ENCODE measurements around the gene IGSF21. TPM values are rescaled to one million over a fixed set of nuclear protein-coding genes. Genes with fewer than 3 reads are reported as not detected.

IGSF21 gene
- total RNA-seq, 4 donors from 2014 or later: 4.7 to 10.2 (median 5.9) TPM

- Histone ChIP-seq H3K9me3 (no peaks in the 10 kb centered on the region), H3K4me1 (no peaks in the 10 kb centered on the region), H3K36me3 (no peaks in the 10 kb centered on the region), H3K27me3 (peaks cover 0 to 26% of the 10 kb centered on the region in 2 donors), H3K27ac (no peak overlapping the region), H3K4me3 (no peak overlapping the region)
- TF ChIP-seq EP300 (IDR thresholded peaks at IDR 0.05) (no peak), POLR2A (IDR thresholded peaks at IDR 0.05) (no peak), CTCF (IDR thresholded peaks at IDR 0.05) (no peak)
- WGBS, 2 donors: 65 to 78% methylated on average over 8 of the region's 8 CpGs
- DNase-seq (ENCODE audit: low spot score in 2 of 2): no peak
Observed at GRCh38 chr1:18137759-18138345, 30.3 kb downstream of the IGSF21 start.

- Histone ChIP-seq H3K27ac (no peak overlapping the region), H3K9me3 (no peaks in the 10 kb centered on the region), H3K4me3 (no peak overlapping the region), H3K27me3 (peaks cover 0 to 19% of the 10 kb centered on the region in 2 donors), H3K4me1 (no peaks in the 10 kb centered on the region), H3K36me3 (no peaks in the 10 kb centered on the region)
- DNase-seq (ENCODE audit: low spot score in 2 of 2): no peak
- no peak for TF ChIP-seq POLR2A (IDR thresholded peaks at IDR 0.05)
- TF ChIP-seq CTCF (IDR thresholded peaks at IDR 0.05): no peak
- 49 to 51% methylated on average over 14 of the region's 14 CpGs for WGBS, 2 donors
Observed at GRCh38 chr1:18139198-18139981, 31.8 kb downstream of the IGSF21 start.

GRCh38 chr1:18140411-18140810, 32.8 kb downstream of the IGSF21 start:
- no peak overlapping the region for H3K4me3 ChIP-seq
- H3K27me3 ChIP-seq: peaks cover 0 to 16% of the 10 kb centered on the region in 2 donors

GRCh38 chr1:18141661-18142060, 34.1 kb downstream of the IGSF21 start:
- WGBS, 2 donors: 87 to 89% methylated on average over 6 of the region's 6 CpGs
- DNase-seq (ENCODE audit: low spot score in 2 of 2): no peak
- Histone ChIP-seq H3K9me3 (no peaks in the 10 kb centered on the region), H3K27ac (no peak overlapping the region), H3K4me1 (no peaks in the 10 kb centered on the region), H3K27me3 (peaks cover 0 to 22% of the 10 kb centered on the region in 2 donors), H3K4me3 (no peak overlapping the region), H3K36me3 (no peaks in the 10 kb centered on the region)
- TF ChIP-seq CTCF (IDR thresholded peaks at IDR 0.05) (no peak), POLR2A (IDR thresholded peaks at IDR 0.05) (no peak), EP300 (IDR thresholded peaks at IDR 0.05) (no peak)

More at GRCh38 chr1:18140411-18140810, 32.8 kb downstream of the IGSF21 start:
- TF ChIP-seq CTCF (IDR thresholded peaks at IDR 0.05) (no peak), POLR2A (IDR thresholded peaks at IDR 0.05) (no peak), EP300 (IDR thresholded peaks at IDR 0.05) (no peak)
- no peak for DNase-seq (ENCODE audit: low spot score in 2 of 2)
- Histone ChIP-seq H3K36me3 (no peaks in the 10 kb centered on the region), H3K27ac (no peak overlapping the region), H3K4me1 (no peaks in the 10 kb centered on the region), H3K9me3 (no peaks in the 10 kb centered on the region)
- WGBS, 2 donors: 67 to 77% methylated on average over 8 of the region's 8 CpGs

GRCh38 chr1:18142471-18142870, 34.9 kb downstream of the IGSF21 start:
- 72 to 77% methylated on average over 2 to 6 of the region's 6 CpGs for WGBS, 2 donors
- Histone ChIP-seq H3K27me3 (peaks cover 0 to 22% of the 10 kb centered on the region in 2 donors), H3K4me1 (no peaks in the 10 kb centered on the region), H3K27ac (no peak overlapping the region), H3K36me3 (no peaks in the 10 kb centered on the region), H3K4me3 (no peak overlapping the region), H3K9me3 (no peaks in the 10 kb centered on the region)
- DNase-seq (ENCODE audit: low spot score in 2 of 2): no peak
- TF ChIP-seq EP300 (IDR thresholded peaks at IDR 0.05): no peak

Measured in tibial nerve (tissue), 4 donors.